B cell (primary cell): Measurements from ENCODE around the gene IFRD2. TPM values are rescaled to one million over a fixed set of nuclear protein-coding genes. Genes with fewer than 3 reads are reported as not detected.

ENCODE experiments used
- ATAC-seq: fragments of 200-7000 bp; cut with Tn5 transposase; one replicate; pipeline ENCODE4 v1.10.0; 2021; ENCODE audit warnings: low read depth, mild to moderate bottlenecking, moderate number of reproducible peaks, moderate library complexity
- CTCF ChIA-PET: fragments of 350-600 bp; sonication (Branson Sonifier 250); formaldehyde crosslinking; loops from one replicate; lab custom pipeline; 2021; ENCODE audit warnings: antibody characterized with exemption, inconsistent platforms; lab: Charles Lee
- POLR2A ChIA-PET: fragments of 350-600 bp; sonication (Branson Sonifier 250); formaldehyde crosslinking; loops from one replicate; lab custom pipeline; 2021; ENCODE audit warnings: antibody characterized with exemption; lab: Charles Lee
- DNase-seq: peaks from one replicate; pipeline ENCODE4 v3.0.0; 2013
- H2AFZ ChIP-seq: 2 replicates; pipeline ENCODE4 v1.6.1; 2012; ENCODE audit warnings: mild to moderate bottlenecking, low read depth, low read length; ENCODE audit not compliant: insufficient read depth, poor library complexity, severe bottlenecking
- H3K27ac ChIP-seq, 2 donors: 1 replicate in 1 of 2; 2 replicates in 1 of 2; pipeline ENCODE4 v1.5.1; 2012 to 2013; ENCODE audit warnings: low read length in 2 of 2, mild to moderate bottlenecking in 2 of 2, moderate library complexity in 1 of 2
- H3K27me3 ChIP-seq, 4 experiments: fragments of 200-600 bp in 1 of 4; sonication (generic) in 1 of 4; replicated peaks in 1 of 4; 1 replicate in 2 of 4; 2 replicates in 2 of 4; pipeline versions ENCODE4 v1.6.1 to v1.7.0; 2013 to 2016; ENCODE audit warnings: low read length in 3 of 4, mild to moderate bottlenecking in 2 of 4, mixed read lengths in 1 of 4, moderate library complexity in 1 of 4; ENCODE audit not compliant: insufficient read depth in 4 of 4, control insufficient read depth in 3 of 4; ENCODE audit errors: control extremely low read depth in 1 of 4
- H3K36me3 ChIP-seq, 2 experiments: replicated peaks in 1 of 2; 1 replicate in 1 of 2; 2 replicates in 1 of 2; pipeline versions ENCODE4 v1.6.1 to v1.7.1; 2013; ENCODE audit warnings: low read length in 1 of 2; ENCODE audit not compliant: insufficient read depth in 2 of 2, control insufficient read depth in 1 of 2; ENCODE audit errors: control extremely low read depth in 1 of 2, extremely low read depth in 1 of 2
- H3K4me1 ChIP-seq, 2 donors: fragments of 200-600 bp in 1 of 2; sonication (generic) in 1 of 2; 1 replicate in 1 of 2; 2 replicates in 1 of 2; pipeline versions ENCODE4 v1.5.1 to v1.6.1; 2013 to 2017; ENCODE audit warnings: low read length in 2 of 2; ENCODE audit not compliant: control insufficient read depth in 2 of 2, insufficient read depth in 2 of 2
- H3K4me2 ChIP-seq: replicated peaks from 2 replicates; pipeline ENCODE3; 2012; ENCODE audit warnings: mild to moderate bottlenecking, low read depth, low read length; ENCODE audit not compliant: poor library complexity, severe bottlenecking
- H3K4me3 ChIP-seq, 5 experiments: fragments of 200-600 bp in 1 of 5; sonication (generic) in 1 of 5; 1 replicate in 3 of 5; 2 replicates in 2 of 5; pipeline versions ENCODE4 v1.5.1 to v1.7.0; 2011 to 2016; ENCODE audit warnings: low read length in 4 of 5, mild to moderate bottlenecking in 4 of 5, low read depth in 2 of 5, control low read depth in 1 of 5, moderate library complexity in 1 of 5; ENCODE audit not compliant: insufficient read depth in 1 of 5; ENCODE audit errors: control extremely low read depth in 1 of 5, extremely low read depth in 1 of 5
- H3K79me2 ChIP-seq: fragments of 200-600 bp; sonication (generic); one replicate; pipeline ENCODE4 v1.6.0; 2016; ENCODE audit warnings: low read length; ENCODE audit not compliant: control insufficient read depth, insufficient read depth
- H3K9ac ChIP-seq: fragments of 200-600 bp; sonication (generic); 2 replicates; pipeline ENCODE4 v1.6.1; 2017; ENCODE audit warnings: mild to moderate bottlenecking, low read length, moderate library complexity
- H3K9me3 ChIP-seq, 3 donors: one replicate each; pipeline versions ENCODE4 v1.6.1 to v1.7.1; 2013; ENCODE audit warnings: low read length in 2 of 3; ENCODE audit not compliant: control insufficient read depth in 2 of 3, insufficient read depth in 1 of 3; ENCODE audit errors: control extremely low read depth in 1 of 3
- H4K20me1 ChIP-seq: 2 replicates; pipeline ENCODE4 v1.6.0; 2012; ENCODE audit warnings: mild to moderate bottlenecking, low read length; ENCODE audit not compliant: insufficient read depth, control insufficient read depth, poor library complexity, severe bottlenecking
- H3K27ac Mint-ChIP-seq: one replicate; pipeline ENCODE4 v1.8.0; 2021; ENCODE audit warnings: mixed read lengths
- H3K27me3 Mint-ChIP-seq: one replicate; pipeline ENCODE4 v1.8.0; 2021; ENCODE audit warnings: mixed read lengths
- H3K4me1 Mint-ChIP-seq: one replicate; pipeline ENCODE4 v1.8.0; 2021; ENCODE audit warnings: mixed read lengths
- H3K4me3 Mint-ChIP-seq: one replicate; pipeline ENCODE4 v1.8.0; 2021; ENCODE audit warnings: mixed read lengths
- H3K9me3 Mint-ChIP-seq: one replicate; pipeline ENCODE4 v1.8.0; 2022; ENCODE audit warnings: mixed read lengths; ENCODE audit not compliant: insufficient read depth
- EZH2 ChIP-seq: IDR thresholded peaks from 2 replicates; pipeline ENCODE4 v1.6.1; 2012; ENCODE audit warnings: borderline replicate concordance, low read depth, mild to moderate bottlenecking, moderate library complexity, low read length; ENCODE audit not compliant: insufficient read depth, poor library complexity, severe bottlenecking
- WGBS: methylation state at CpG from one replicate; pipeline ENCODE4 v1.1.5; 2013; ENCODE audit warnings: missing lambda C conversion rate; ENCODE audit not compliant: insufficient coverage; 5-methylcytosine and 5-hydroxymethylcytosine counted together
- intact Hi-C: fragments of 100-400 bp; cut with micrococcal nuclease; formaldehyde crosslinking; loops from one replicate; pipeline ENCODE4 v1.10.0; 2022
- polyA plus RNA-seq: library from polyadenylated mRNA; depleted of rRNA; stranded (reverse); fragments of >200 nt; gene quantifications from 2 replicates; pipeline ENCODE4 v1.2.3, GENCODE V29; 2012
- total RNA-seq, 2 donors: library from RNA; stranded (reverse); fragments of 120-200 nt in 1 of 2; gene quantifications; 1 replicate in 1 of 2; 2 replicates in 1 of 2; pipeline versions ENCODE4 v1.2.3 to v1.2.4, GENCODE V29; 2013 to 2022
- TF ChIP-seq, protein P1 (sequence below): fragments of 200-600 bp; IDR thresholded peaks from one replicate; pipeline ENCODE4 v1.8.0; 2022; ENCODE audit warnings: antibody characterized with exemption, mild to moderate bottlenecking

Gene IFRD2
- total and polyA plus RNA-seq, 2 donors (not counting 1 experiment from before 2014, with no cell fraction given), result 63.4 to 80.1 TPM

GRCh38 chr3:50243543-50243895, 48.7 kb downstream of the IFRD2 start:
- H3K4me2 ChIP-seq, result peak overlapping the region; percentile 76
- Mint-ChIP-seq H3K4me3 (peak overlapping the region; percentile 88), H3K27ac (peak overlapping the region; percentile 98), H3K9me3 (no peaks in the 10 kb centered on the region), H3K27me3 (no peaks in the 10 kb centered on the region), H3K4me1 (peaks cover 85% of the 10 kb centered on the region)
- H3K9ac ChIP-seq, result peak overlapping the region; percentile 61
- TF ChIP-seq, protein P1, sequence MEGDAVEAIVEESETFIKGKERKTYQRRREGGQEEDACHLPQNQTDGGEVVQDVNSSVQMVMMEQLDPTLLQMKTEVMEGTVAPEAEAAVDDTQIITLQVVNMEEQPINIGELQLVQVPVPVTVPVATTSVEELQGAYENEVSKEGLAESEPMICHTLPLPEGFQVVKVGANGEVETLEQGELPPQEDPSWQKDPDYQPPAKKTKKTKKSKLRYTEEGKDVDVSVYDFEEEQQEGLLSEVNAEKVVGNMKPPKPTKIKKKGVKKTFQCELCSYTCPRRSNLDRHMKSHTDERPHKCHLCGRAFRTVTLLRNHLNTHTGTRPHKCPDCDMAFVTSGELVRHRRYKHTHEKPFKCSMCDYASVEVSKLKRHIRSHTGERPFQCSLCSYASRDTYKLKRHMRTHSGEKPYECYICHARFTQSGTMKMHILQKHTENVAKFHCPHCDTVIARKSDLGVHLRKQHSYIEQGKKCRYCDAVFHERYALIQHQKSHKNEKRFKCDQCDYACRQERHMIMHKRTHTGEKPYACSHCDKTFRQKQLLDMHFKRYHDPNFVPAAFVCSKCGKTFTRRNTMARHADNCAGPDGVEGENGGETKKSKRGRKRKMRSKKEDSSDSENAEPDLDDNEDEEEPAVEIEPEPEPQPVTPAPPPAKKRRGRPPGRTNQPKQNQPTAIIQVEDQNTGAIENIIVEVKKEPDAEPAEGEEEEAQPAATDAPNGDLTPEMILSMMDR, result no peak
- no peak for TF ChIP-seq EZH2
- POLR2A ChIA-PET, result interaction anchor here (0.6 to 1.5 kb wide), 5 partner anchors 8 to 1233 kb away, joined by 4 to 8 read pairs (median 5); partner anchors contain the start of gene GNAI2
- H3K79me2 ChIP-seq, result peaks cover 100% of the 10 kb centered on the region
- no peak for ATAC-seq
- peaks cover 82 to 96% of the 10 kb centered on the region in 2 donors for H3K4me1 ChIP-seq
- H3K36me3 ChIP-seq, result peaks cover 0 to 53% of the 10 kb centered on the region in 2 experiments
- WGBS, result 100% methylated on average over 4 of the region's 4 CpGs
- no peaks in the 10 kb centered on the region for H3K27me3 ChIP-seq
- no peak for DNase-seq
- H3K9me3 ChIP-seq, result no peaks in the 10 kb centered on the region
- intact Hi-C loops, result no loop called here
- H3K4me3 ChIP-seq, result peak overlapping the region in 4 of 5 experiments; percentile 25 to 52 (median 42)
- H3K27ac ChIP-seq, result peak overlapping the region; percentile 81 to 91
- H4K20me1 ChIP-seq, result peaks cover 94% of the 10 kb centered on the region
- H2AFZ ChIP-seq, result no peak overlapping the region
- CTCF ChIA-PET, result interaction anchor here (0.7 to 27.3 kb wide), 9 partner anchors 5 to 97 kb away, joined by 3 to 596 read pairs (median 7); partner anchors contain the start of genes GNAI2, GNAT1 and RASSF1

DNA sequence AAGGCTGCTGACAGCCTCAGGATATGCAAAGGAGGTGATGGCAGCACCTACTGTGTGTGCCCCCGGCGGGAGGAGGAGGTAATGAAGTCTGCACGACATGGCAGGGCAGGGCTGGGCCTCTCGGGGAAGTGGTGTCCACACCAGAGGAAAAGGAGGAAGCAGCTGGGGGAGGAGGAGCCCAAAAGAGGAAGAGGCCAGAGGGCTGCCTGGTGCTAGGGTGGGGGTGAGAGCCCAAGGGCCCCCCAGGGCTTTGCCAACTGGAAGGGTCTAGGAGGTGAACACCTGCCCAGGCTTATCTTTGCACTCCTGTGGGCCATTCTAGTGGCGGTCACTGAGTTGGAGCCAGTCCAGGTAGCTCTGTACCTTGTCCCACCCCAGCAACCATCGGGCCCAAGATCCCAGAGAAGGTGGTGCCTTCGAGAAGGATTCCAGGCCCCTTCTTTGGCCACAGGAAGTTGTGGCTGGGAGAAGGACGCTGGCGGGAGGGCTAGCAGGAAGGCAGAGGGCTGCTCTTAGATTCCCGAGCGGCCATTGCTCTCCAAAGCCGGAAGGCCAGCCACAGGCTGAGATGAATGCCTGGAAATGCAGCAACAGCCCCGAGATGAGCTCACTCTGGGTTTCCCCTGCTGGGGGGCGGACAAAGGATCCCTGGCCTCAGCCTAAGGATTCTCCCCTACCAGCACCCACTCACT, 49.2 kb downstream of the IFRD2 start:
- no peak for TF ChIP-seq EZH2
- TF ChIP-seq, protein P1, result peak; percentile 40
- Histone ChIP-seq H3K4me1 (peaks cover 84 to 96% of the 10 kb centered on the region in 2 donors), H4K20me1 (peaks cover 94% of the 10 kb centered on the region), H3K4me2 (peak overlapping the region; percentile 76), H3K27ac (peak overlapping the region; percentile 81 to 91), H3K79me2 (peaks cover 100% of the 10 kb centered on the region), H3K9ac (peak overlapping the region; percentile 61), H3K27me3 (no peaks in the 10 kb centered on the region), H2AFZ (no peak overlapping the region), H3K4me3 (peak overlapping the region; percentile 25 to 52 (median 42)), H3K9me3 (no peaks in the 10 kb centered on the region), H3K36me3 (peaks cover 0 to 53% of the 10 kb centered on the region in 2 experiments)
- DNase-seq (peak; percentile 86), ATAC-seq (peak; percentile 72)
- CTCF ChIA-PET, result interaction anchor here (0.7 to 27.3 kb wide), 10 partner anchors 6 to 98 kb away, joined by 3 to 596 read pairs (median 6); partner anchors contain the start of genes GNAI2, GNAT1 and RASSF1
- Mint-ChIP-seq H3K27ac (peak overlapping the region; percentile 98), H3K4me3 (peak overlapping the region; percentile 88), H3K4me1 (peaks cover 85% of the 10 kb centered on the region), H3K9me3 (no peaks in the 10 kb centered on the region), H3K27me3 (no peaks in the 10 kb centered on the region)
- POLR2A ChIA-PET, result interaction anchor here (0.5 to 1.5 kb wide), 8 partner anchors 7 to 1232 kb away, joined by 3 to 8 read pairs (median 4); partner anchors contain the start of gene GNAI2
- WGBS, result 11% methylated on average over 14 of the region's 14 CpGs
- intact Hi-C loops, result no loop called here
